Eye (tissue), 1 donor: ENCODE results near the gene TERF2IP.

Experiments used
- DNase-seq: peaks from one replicate; pipeline ENCODE4 v3.0.0-alpha.2; 2015

Gene TERF2IP

GRCh38 chr16:75644240-75645012 lies 3.1 kb upstream of the TERF2IP start:
- no peak for DNase-seq

GRCh38 chr16:75647112-75647491 lies 471 bp upstream of the TERF2IP start:
- no peak for DNase-seq

GRCh38 chr16:75648265-75649076 lies 898 bp downstream of the TERF2IP start:
- peak; percentile 96 for DNase-seq

- DNase-seq, result peak; percentile 19
Observed at GRCh38 chr16:75653922-75654321, 6.3 kb downstream of the TERF2IP start.

- no peak for DNase-seq
Observed at GRCh38 chr16:75658175-75658574, 10.6 kb downstream of the TERF2IP start.

- no peak for DNase-seq
Observed at GRCh38 chr16:75660321-75660720, 12.7 kb downstream of the TERF2IP start.

- DNase-seq, result no peak
Observed at GRCh38 chr16:75660726-75661302, 13.2 kb downstream of the TERF2IP start.

- no peak for DNase-seq
Observed at GRCh38 chr16:75667503-75667902, 19.9 kb downstream of the TERF2IP start.

- no peak for DNase-seq
Observed at GRCh38 chr16:75676909-75677308, 29.3 kb downstream of the TERF2IP start, which contains the start of gene CPHXL2. CPHXL2 (minus strand) TSS chr16:75677009; CDS start chr16:75676999, 10 bp downstream.

GRCh38 chr16:75679366-75679765 lies 31.8 kb downstream of the TERF2IP start:
- no peak for DNase-seq

- DNase-seq, result no peak
Observed at GRCh38 chr16:75682308-75682707, 34.7 kb downstream of the TERF2IP start.

- no peak for DNase-seq
Observed at GRCh38 chr16:75687361-75687760, 39.8 kb downstream of the TERF2IP start.

GRCh38 chr16:75695708-75696107 lies 48.1 kb downstream of the TERF2IP start:
- no peak for DNase-seq

- DNase-seq, result peak; percentile 14
Observed at GRCh38 chr16:75697571-75697970, 50.0 kb downstream of the TERF2IP start.

GRCh38 chr16:75701361-75701760 lies 53.8 kb downstream of the TERF2IP start, which contains the start of gene DUXB:
DUXB (minus strand) TSS chr16:75701461; CDS start chr16:75701418, 43 bp downstream.
- no peak for DNase-seq

GRCh38 chr16:75702242-75702641 lies 54.7 kb downstream of the TERF2IP start:
- DNase-seq, result no peak

GRCh38 chr16:75703306-75703705 lies 55.7 kb downstream of the TERF2IP start:
- no peak for DNase-seq
